GM12891 (cell line): ENCODE results near the gene BNC2.

Source experiments
- POLR2A ChIP-seq: IDR thresholded peaks from 2 replicates; pipeline ENCODE4 v1.6.1; 2011; ENCODE audit warnings: low read depth, low read length, control low read depth
- POLR2AphosphoS5 ChIP-seq: IDR thresholded peaks from 2 replicates; pipeline ENCODE4 v1.6.1; 2011; ENCODE audit warnings: low read depth, low read length, control low read depth
- SPI1 ChIP-seq: IDR thresholded peaks from 2 replicates; pipeline ENCODE4 v1.6.1; 2011; ENCODE audit warnings: low read depth, low read length, control low read depth
- TAF1 ChIP-seq: IDR thresholded peaks from 2 replicates; pipeline ENCODE4 v1.6.1; 2011; ENCODE audit warnings: low read depth, low read length, control low read depth

DNA sequence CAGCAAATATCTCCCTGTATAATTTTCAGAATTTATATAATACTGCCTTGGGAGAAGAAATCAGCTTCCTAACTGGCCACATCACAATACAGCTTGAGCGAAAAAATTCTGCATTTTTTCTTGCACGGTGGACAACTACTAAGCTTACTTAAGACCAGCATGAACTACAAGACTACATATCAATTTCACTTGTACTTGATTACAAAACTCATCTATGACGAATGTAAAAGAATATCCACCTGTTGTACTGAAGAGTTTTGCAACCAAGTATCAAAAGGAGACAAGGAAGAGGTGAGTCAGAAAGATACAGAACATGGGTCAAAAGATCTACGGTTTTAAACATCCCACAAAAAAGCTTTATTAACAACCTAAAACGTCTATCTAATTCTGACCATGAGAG lies 279.4 kb downstream of the BNC2 start:
- TF ChIP-seq POLR2A = no peak
- no peak for TF ChIP-seq SPI1
- no peak for TF ChIP-seq POLR2AphosphoS5
- no peak for TF ChIP-seq TAF1
